ENCODE results near the gene SH3D19. TPM values are rescaled to one million over a fixed set of nuclear protein-coding genes. Genes with fewer than 3 reads are reported as not detected.

Gene SH3D19
- total RNA-seq, 2 experiments from 2014 or later, result not detected

DNA sequence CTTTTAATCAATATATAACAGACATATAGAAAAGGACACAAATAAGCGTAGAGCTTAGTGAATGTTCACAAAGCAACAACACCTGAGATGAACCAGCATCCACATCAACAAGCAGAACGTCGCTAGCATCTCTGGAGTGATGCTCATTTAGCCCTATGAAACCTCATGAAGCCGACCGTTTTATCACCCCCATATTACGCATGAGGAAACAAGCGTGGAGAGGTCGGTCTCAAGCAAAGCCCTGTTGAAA, 226.5 kb downstream of the SH3D19 start:
- intact Hi-C loops (cut with micrococcal nuclease; ENCODE audit: unreplicated experiment), result loop anchor here (2.0 kb wide), 2 partner anchors 84 to 662 kb away; partner anchors contain the start of genes GATB and LRBA
- Histone ChIP-seq H3K9me2 (ENCODE audit: insufficient read depth, low read length) (no peaks in the 10 kb centered on the region), H3K4me3 (ENCODE audit: low read depth, low read length, poor library complexity, severe bottlenecking) (peak overlapping the region; percentile 100), H3K36me3 (ENCODE audit: insufficient read depth, low read length) (peaks cover 43% of the 10 kb centered on the region), H3K4me1 (ENCODE audit: insufficient read depth, low read length, poor library complexity, severe bottlenecking) (peaks cover 27% of the 10 kb centered on the region), H4K20me1 (ENCODE audit: insufficient read depth, low read length) (peaks cover 30% of the 10 kb centered on the region), H3K4me2 (ENCODE audit: low read length) (peak overlapping the region; percentile 70), H2AFZ (ENCODE audit: low read length) (peak overlapping the region; percentile 92), H3K79me2 (ENCODE audit: insufficient read depth, low read depth, low read length) (peaks cover 45% of the 10 kb centered on the region), H3K27ac (ENCODE audit: low read depth, low read length, poor library complexity, severe bottlenecking) (no peak overlapping the region), H3K9me3 (ENCODE audit: low read length) (no peaks in the 10 kb centered on the region)
- TSS peak; percentile 98 for BruUV-seq (replicated peaks)
- POLR2A ChIA-PET, result interaction anchor here (0.5 to 1.1 kb wide), 5 partner anchors 8 to 653 kb away, joined by 3 to 4 read pairs (median 3); no protein-coding TSS in a partner anchor
- DNase-seq (ENCODE audit: low spot score), result no peak
- TF ChIP-seq, protein P1, sequence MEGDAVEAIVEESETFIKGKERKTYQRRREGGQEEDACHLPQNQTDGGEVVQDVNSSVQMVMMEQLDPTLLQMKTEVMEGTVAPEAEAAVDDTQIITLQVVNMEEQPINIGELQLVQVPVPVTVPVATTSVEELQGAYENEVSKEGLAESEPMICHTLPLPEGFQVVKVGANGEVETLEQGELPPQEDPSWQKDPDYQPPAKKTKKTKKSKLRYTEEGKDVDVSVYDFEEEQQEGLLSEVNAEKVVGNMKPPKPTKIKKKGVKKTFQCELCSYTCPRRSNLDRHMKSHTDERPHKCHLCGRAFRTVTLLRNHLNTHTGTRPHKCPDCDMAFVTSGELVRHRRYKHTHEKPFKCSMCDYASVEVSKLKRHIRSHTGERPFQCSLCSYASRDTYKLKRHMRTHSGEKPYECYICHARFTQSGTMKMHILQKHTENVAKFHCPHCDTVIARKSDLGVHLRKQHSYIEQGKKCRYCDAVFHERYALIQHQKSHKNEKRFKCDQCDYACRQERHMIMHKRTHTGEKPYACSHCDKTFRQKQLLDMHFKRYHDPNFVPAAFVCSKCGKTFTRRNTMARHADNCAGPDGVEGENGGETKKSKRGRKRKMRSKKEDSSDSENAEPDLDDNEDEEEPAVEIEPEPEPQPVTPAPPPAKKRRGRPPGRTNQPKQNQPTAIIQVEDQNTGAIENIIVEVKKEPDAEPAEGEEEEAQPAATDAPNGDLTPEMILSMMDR (conservative IDR thresholded peaks at IDR 0.05; ENCODE audit: low read length), result no peak
- no peak for TF ChIP-seq EZH2phosphoT487 (IDR thresholded peaks at IDR 0.05; ENCODE audit: borderline replicate concordance, low read depth, low read length)
- CTCF ChIA-PET (ENCODE audit: unreplicated experiment), result no interaction called here

DNA sequence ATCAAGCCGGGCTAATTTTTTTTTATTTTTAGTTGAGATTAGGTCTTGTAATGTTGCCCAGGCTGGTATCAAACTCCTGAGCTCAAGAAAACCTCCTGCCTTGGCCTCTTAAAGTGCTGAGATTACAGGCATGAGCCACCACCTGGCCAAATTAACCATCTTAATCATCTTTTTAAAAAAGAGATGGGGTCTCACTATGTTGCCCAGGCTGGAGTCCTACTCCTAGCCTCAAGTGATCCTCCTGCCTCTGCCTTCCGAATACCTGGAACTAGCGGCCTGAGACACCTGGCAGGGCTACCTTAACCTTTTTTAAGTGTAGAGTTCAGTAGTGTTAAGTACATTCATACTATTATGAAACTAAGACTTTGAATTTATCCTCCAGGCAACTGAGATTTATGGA, 227.6 kb downstream of the SH3D19 start:
- BruUV-seq (replicated peaks), result no TSS peak
- Histone ChIP-seq H3K4me2 (ENCODE audit: low read length) (no peak overlapping the region), H3K36me3 (ENCODE audit: insufficient read depth, low read length) (peaks cover 32% of the 10 kb centered on the region), H3K4me3 (ENCODE audit: low read depth, low read length, poor library complexity, severe bottlenecking) (no peak overlapping the region), H3K79me2 (ENCODE audit: insufficient read depth, low read depth, low read length) (peaks cover 34% of the 10 kb centered on the region), H3K27ac (ENCODE audit: low read depth, low read length, poor library complexity, severe bottlenecking) (no peak overlapping the region), H3K9me3 (ENCODE audit: low read length) (no peaks in the 10 kb centered on the region), H2AFZ (ENCODE audit: low read length) (peak overlapping the region; percentile 45; the same call in 1 of the 2 replicates), H3K9me2 (ENCODE audit: insufficient read depth, low read length) (no peaks in the 10 kb centered on the region), H3K4me1 (ENCODE audit: insufficient read depth, low read length, poor library complexity, severe bottlenecking) (peaks cover 27% of the 10 kb centered on the region), H4K20me1 (ENCODE audit: insufficient read depth, low read length) (peaks cover 27% of the 10 kb centered on the region)
- intact Hi-C loops (cut with micrococcal nuclease; ENCODE audit: unreplicated experiment), result loop anchor here (2.0 kb wide), 2 partner anchors 83 to 663 kb away; partner anchors contain the start of genes GATB and LRBA
- ChIA-PET POLR2A (interaction anchor here (0.6 to 0.7 kb wide), 2 partner anchors 812 to 1859 kb away, joined by 3 read pairs; no protein-coding TSS in a partner anchor), CTCF (ENCODE audit: unreplicated experiment) (no interaction called here)
- no peak for DNase-seq (ENCODE audit: low spot score)
- TF ChIP-seq, protein P1 (conservative IDR thresholded peaks at IDR 0.05; ENCODE audit: low read length), result no peak
- no peak for TF ChIP-seq EZH2phosphoT487 (IDR thresholded peaks at IDR 0.05; ENCODE audit: borderline replicate concordance, low read depth, low read length)

DNA sequence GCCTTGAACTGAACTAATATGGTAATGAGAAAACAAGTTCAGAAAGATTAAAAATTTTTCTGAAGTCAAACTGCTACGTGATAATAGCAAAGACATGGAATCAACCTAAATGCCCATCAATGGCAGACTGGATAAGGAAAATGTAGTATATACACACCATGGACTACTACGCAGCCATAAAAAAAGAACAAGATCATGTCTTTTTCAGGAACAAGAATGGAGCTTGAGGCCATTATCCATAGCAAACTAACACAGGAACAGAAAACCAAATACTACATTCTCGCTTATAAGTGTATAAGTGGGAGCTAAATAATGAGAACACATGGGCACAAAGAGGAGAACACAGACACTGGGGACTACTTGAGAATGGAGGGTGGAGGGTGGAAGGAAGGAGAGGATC, 230.3 kb downstream of the SH3D19 start:
- no TSS peak for BruUV-seq (replicated peaks)
- Histone ChIP-seq H2AFZ (ENCODE audit: low read length) (0 out of 2 replicates have a peak overlapping the region, but pooled peaks have one; percentile 66), H3K36me3 (ENCODE audit: insufficient read depth, low read length) (peaks cover 6% of the 10 kb centered on the region), H3K4me1 (ENCODE audit: insufficient read depth, low read length, poor library complexity, severe bottlenecking) (peaks cover 10% of the 10 kb centered on the region), H4K20me1 (ENCODE audit: insufficient read depth, low read length) (0 out of 2 replicates have a peak, but pooled peaks cover 2% of the 10 kb centered on the region), H3K27ac (ENCODE audit: low read depth, low read length, poor library complexity, severe bottlenecking) (no peak overlapping the region), H3K79me2 (ENCODE audit: insufficient read depth, low read depth, low read length) (peaks cover 7% of the 10 kb centered on the region), H3K4me2 (ENCODE audit: low read length) (no peak overlapping the region), H3K9me3 (ENCODE audit: low read length) (no peaks in the 10 kb centered on the region), H3K4me3 (ENCODE audit: low read depth, low read length, poor library complexity, severe bottlenecking) (no peak overlapping the region), H3K9me2 (ENCODE audit: insufficient read depth, low read length) (no peaks in the 10 kb centered on the region)
- TF ChIP-seq, protein P1 (conservative IDR thresholded peaks at IDR 0.05; ENCODE audit: low read length), result no peak
- no peak for TF ChIP-seq EZH2phosphoT487 (IDR thresholded peaks at IDR 0.05; ENCODE audit: borderline replicate concordance, low read depth, low read length)
- ChIA-PET POLR2A (no interaction called here), CTCF (ENCODE audit: unreplicated experiment) (no interaction called here)
- DNase-seq (ENCODE audit: low spot score), result no peak
- intact Hi-C loops (cut with micrococcal nuclease; ENCODE audit: unreplicated experiment), result no loop called here

All from OCI-LY7 (cell line).